HEK293 (cell line): ENCODE measurements around the gene PTCD1.

Source experiments
- BCL11A ChIP-seq: fragments of 450-650 bp; formaldehyde crosslinking; IDR thresholded peaks from 2 replicates; pipeline ENCODE4 v1.5.1; 2016; ENCODE audit warnings: low read depth, missing biosample characterization, missing genetic modification characterization
- EGR2 ChIP-seq: fragments of 450-650 bp; formaldehyde crosslinking; IDR thresholded peaks from 2 replicates; pipeline ENCODE4 v1.5.1; 2016; ENCODE audit warnings: low read depth, missing biosample characterization, missing genetic modification characterization
- GLIS1 ChIP-seq: fragments of 450-650 bp; formaldehyde crosslinking; IDR thresholded peaks from 2 replicates; pipeline ENCODE4 v1.5.1; 2016; ENCODE audit warnings: missing biosample characterization, missing genetic modification characterization
- HOXD13 ChIP-seq: sonication (generic); formaldehyde crosslinking; IDR thresholded peaks from 2 replicates; pipeline ENCODE4 v1.8.0; 2022; ENCODE audit warnings: missing genetic modification reagents, borderline replicate concordance
- PRDM1 ChIP-seq: fragments of 450-650 bp; formaldehyde crosslinking; IDR thresholded peaks from 2 replicates; pipeline ENCODE4; 2016; ENCODE audit warnings: missing biosample characterization, missing genetic modification characterization
- SP2 ChIP-seq: fragments of 450-650 bp; formaldehyde crosslinking; IDR thresholded peaks from 2 replicates; pipeline ENCODE4 v1.5.1; 2016; ENCODE audit warnings: missing biosample characterization, missing genetic modification characterization
- SP7 ChIP-seq: fragments of 450-650 bp; formaldehyde crosslinking; IDR thresholded peaks from 2 replicates; pipeline ENCODE4 v1.5.1; 2016; ENCODE audit warnings: missing biosample characterization, missing genetic modification characterization
- YY1 ChIP-seq: fragments of 450-650 bp; formaldehyde crosslinking; IDR thresholded peaks from 2 replicates; pipeline ENCODE4 v1.5.1; 2018; ENCODE audit warnings: missing biosample characterization, missing genetic modification characterization
- ZBTB17 ChIP-seq: fragments of 450-650 bp; formaldehyde crosslinking; IDR thresholded peaks from 2 replicates; pipeline ENCODE4 v1.5.1; 2016; ENCODE audit warnings: missing biosample characterization, missing genetic modification characterization
- ZBTB21 ChIP-seq: fragments of 450-650 bp; formaldehyde crosslinking; IDR thresholded peaks from 2 replicates; pipeline ENCODE4 v1.5.1; 2017; ENCODE audit warnings: missing biosample characterization, missing genetic modification characterization
- ZBTB48 ChIP-seq: fragments of 450-650 bp; formaldehyde crosslinking; IDR thresholded peaks from 2 replicates; pipeline ENCODE4 v1.5.1; 2016; ENCODE audit warnings: missing biosample characterization, missing genetic modification characterization
- ZBTB7A ChIP-seq: fragments of 450-650 bp; formaldehyde crosslinking; IDR thresholded peaks from 2 replicates; pipeline ENCODE4 v1.5.1; 2016; ENCODE audit warnings: low read depth, missing biosample characterization, missing genetic modification characterization
- ZBTB8A ChIP-seq: fragments of 450-650 bp; formaldehyde crosslinking; IDR thresholded peaks from 2 replicates; pipeline ENCODE4 v1.5.1; 2016; ENCODE audit warnings: missing biosample characterization, missing genetic modification characterization
- ZFP37 ChIP-seq: fragments of 450-650 bp; formaldehyde crosslinking; IDR thresholded peaks from 2 replicates; pipeline ENCODE4 v1.5.1; 2016; ENCODE audit warnings: missing biosample characterization, missing genetic modification characterization
- ZNF223 ChIP-seq: fragments of 450-650 bp; formaldehyde crosslinking; IDR thresholded peaks from 2 replicates; pipeline ENCODE4 v1.5.1; 2016; ENCODE audit warnings: missing biosample characterization, missing genetic modification characterization
- ZNF394 ChIP-seq: fragments of 450-650 bp; formaldehyde crosslinking; IDR thresholded peaks from 2 replicates; pipeline ENCODE4 v1.5.1; 2016; ENCODE audit warnings: missing biosample characterization, missing genetic modification characterization, mild to moderate bottlenecking, moderate library complexity, borderline replicate concordance
- ZNF433 ChIP-seq: fragments of 450-650 bp; formaldehyde crosslinking; IDR thresholded peaks from 2 replicates; pipeline ENCODE4 v1.5.1; 2016; ENCODE audit warnings: missing biosample characterization, missing genetic modification characterization, low read depth
- ZNF610 ChIP-seq: fragments of 450-650 bp; formaldehyde crosslinking; IDR thresholded peaks from 2 replicates; pipeline ENCODE4 v1.5.1; 2016; ENCODE audit warnings: missing biosample characterization, missing genetic modification characterization, borderline replicate concordance
- ZNF623 ChIP-seq: fragments of 450-650 bp; formaldehyde crosslinking; IDR thresholded peaks from 2 replicates; pipeline ENCODE4 v1.5.1; 2016; ENCODE audit warnings: missing biosample characterization, missing genetic modification characterization
- ZNF654 ChIP-seq: fragments of 450-650 bp; formaldehyde crosslinking; IDR thresholded peaks from 2 replicates; pipeline ENCODE4 v1.5.1; 2016; ENCODE audit warnings: low read depth, missing biosample characterization, missing genetic modification characterization
- ZNF707 ChIP-seq: fragments of 450-650 bp; formaldehyde crosslinking; IDR thresholded peaks from 2 replicates; pipeline ENCODE4 v1.5.1; 2016; ENCODE audit warnings: missing biosample characterization, missing genetic modification characterization
- ZNF768 ChIP-seq: fragments of 450-650 bp; formaldehyde crosslinking; IDR thresholded peaks from 2 replicates; pipeline ENCODE4 v1.5.1; 2018; ENCODE audit warnings: missing biosample characterization, mild to moderate bottlenecking, missing genetic modification characterization
- ZXDB ChIP-seq: fragments of 450-650 bp; formaldehyde crosslinking; IDR thresholded peaks from 2 replicates; pipeline ENCODE4 v1.5.1; 2016; ENCODE audit warnings: missing biosample characterization, missing genetic modification characterization
- TF ChIP-seq, protein P1 (sequence below): fragments of 450-650 bp; formaldehyde crosslinking; IDR thresholded peaks from 2 replicates; pipeline ENCODE4 v1.5.1; 2017; ENCODE audit warnings: missing biosample characterization, missing genetic modification characterization
- TF ChIP-seq, protein P2 (sequence below): fragments of 450-650 bp; formaldehyde crosslinking; conservative IDR thresholded peaks from 2 replicates; pipeline ENCODE4 v1.5.1; 2016; ENCODE audit warnings: low read depth, missing biosample characterization, missing genetic modification characterization
- TF ChIP-seq, protein P3 (sequence below): fragments of 450-650 bp; formaldehyde crosslinking; IDR thresholded peaks from 2 replicates; pipeline ENCODE4 v1.5.1; 2016; ENCODE audit warnings: missing biosample characterization, missing genetic modification characterization
- TF ChIP-seq, protein P4 (sequence below): fragments of 450-650 bp; formaldehyde crosslinking; IDR thresholded peaks from 2 replicates; pipeline ENCODE4 v1.5.1; 2016; ENCODE audit warnings: missing biosample characterization, missing genetic modification characterization
- TF ChIP-seq, protein P5 (sequence below): fragments of 450-650 bp; formaldehyde crosslinking; IDR thresholded peaks from 2 replicates; pipeline ENCODE4 v1.5.1; 2016; ENCODE audit warnings: missing biosample characterization, missing genetic modification characterization
- TF ChIP-seq, protein P6 (sequence below): fragments of 450-650 bp; formaldehyde crosslinking; IDR thresholded peaks from 2 replicates; pipeline ENCODE4 v1.5.1; 2016; ENCODE audit warnings: missing biosample characterization, missing genetic modification characterization, borderline replicate concordance

PTCD1 gene

DNA sequence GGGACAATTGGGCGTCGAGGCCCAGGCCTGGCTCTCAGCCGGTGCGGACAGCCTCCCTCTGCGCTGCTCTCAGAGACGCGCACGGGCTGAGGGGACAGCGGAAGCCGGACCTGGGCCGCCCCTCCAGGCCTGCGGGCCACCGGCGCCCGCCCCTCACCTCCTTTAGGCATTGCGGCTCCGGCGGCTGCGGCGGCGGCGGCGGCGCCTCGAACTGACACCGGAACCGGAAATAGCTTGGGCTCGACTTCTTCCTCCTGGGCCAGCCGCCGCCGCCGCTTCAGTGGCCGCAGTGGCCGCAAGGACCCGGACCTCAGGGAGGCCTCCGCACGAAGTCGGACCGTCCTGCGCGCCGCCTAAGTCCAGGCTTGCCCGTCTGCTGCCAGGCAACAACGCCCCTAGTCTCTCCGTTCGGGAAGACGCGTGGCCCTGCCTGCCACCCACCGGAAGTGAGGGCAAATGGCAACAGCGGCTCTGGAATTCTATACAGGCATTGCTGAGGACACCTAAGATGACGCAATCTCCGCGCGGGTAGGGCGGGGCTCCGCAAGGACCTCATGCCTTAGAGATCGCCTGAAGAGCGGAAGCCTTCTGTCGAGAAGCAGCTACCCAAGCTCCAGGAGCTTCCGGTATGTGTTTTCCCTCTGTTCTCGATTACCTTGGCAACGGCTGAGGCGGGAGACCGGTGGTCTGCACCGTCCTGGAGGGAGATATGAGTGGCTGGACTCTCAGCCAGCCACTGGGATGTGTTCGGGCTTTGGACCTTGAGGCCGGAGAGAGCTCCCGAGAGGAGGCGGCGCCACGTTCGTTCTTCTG, 30.0 kb downstream of the PTCD1 start, which contains the start of the genes BUD31 and PDAP1 (continued):
- TF ChIP-seq ZNF707 (tag by site-specific recombination), result no peak
- no peak for TF ChIP-seq ZBTB48 (tag by site-specific recombination)
- TF ChIP-seq, protein P1, sequence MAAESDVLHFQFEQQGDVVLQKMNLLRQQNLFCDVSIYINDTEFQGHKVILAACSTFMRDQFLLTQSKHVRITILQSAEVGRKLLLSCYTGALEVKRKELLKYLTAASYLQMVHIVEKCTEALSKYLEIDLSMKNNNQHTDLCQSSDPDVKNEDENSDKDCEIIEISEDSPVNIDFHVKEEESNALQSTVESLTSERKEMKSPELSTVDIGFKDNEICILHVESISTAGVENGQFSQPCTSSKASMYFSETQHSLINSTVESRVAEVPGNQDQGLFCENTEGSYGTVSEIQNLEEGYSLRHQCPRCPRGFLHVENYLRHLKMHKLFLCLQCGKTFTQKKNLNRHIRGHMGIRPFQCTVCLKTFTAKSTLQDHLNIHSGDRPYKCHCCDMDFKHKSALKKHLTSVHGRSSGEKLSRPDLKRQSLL (tag by site-specific recombination), result peak; percentile 57
- peak; percentile 44; the same call in 1 of the 2 replicates for TF ChIP-seq GLIS1
- TF ChIP-seq ZNF610, result peak; percentile 87
- TF ChIP-seq, protein P2, sequence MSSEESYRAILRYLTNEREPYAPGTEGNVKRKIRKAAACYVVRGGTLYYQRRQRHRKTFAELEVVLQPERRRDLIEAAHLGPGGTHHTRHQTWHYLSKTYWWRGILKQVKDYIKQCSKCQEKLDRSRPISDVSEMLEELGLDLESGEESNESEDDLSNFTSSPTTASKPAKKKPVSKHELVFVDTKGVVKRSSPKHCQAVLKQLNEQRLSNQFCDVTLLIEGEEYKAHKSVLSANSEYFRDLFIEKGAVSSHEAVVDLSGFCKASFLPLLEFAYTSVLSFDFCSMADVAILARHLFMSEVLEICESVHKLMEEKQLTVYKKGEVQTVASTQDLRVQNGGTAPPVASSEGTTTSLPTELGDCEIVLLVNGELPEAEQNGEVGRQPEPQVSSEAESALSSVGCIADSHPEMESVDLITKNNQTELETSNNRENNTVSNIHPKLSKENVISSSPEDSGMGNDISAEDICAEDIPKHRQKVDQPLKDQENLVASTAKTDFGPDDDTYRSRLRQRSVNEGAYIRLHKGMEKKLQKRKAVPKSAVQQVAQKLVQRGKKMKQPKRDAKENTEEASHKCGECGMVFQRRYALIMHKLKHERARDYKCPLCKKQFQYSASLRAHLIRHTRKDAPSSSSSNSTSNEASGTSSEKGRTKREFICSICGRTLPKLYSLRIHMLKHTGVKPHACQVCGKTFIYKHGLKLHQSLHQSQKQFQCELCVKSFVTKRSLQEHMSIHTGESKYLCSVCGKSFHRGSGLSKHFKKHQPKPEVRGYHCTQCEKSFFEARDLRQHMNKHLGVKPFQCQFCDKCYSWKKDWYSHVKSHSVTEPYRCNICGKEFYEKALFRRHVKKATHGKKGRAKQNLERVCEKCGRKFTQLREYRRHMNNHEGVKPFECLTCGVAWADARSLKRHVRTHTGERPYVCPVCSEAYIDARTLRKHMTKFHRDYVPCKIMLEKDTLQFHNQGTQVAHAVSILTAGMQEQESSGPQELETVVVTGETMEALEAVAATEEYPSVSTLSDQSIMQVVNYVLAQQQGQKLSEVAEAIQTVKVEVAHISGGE (tag by site-specific recombination), result peak; percentile 95
- TF ChIP-seq ZBTB8A, result peak; percentile 70; the same call in 1 of the 2 replicates
- TF ChIP-seq BCL11A (tag by site-specific recombination), result no peak
- TF ChIP-seq HOXD13 (CRISPR knock-in tag), result no peak
- no peak for TF ChIP-seq ZNF768 (tag by site-specific recombination)
- TF ChIP-seq ZBTB21 (tag by site-specific recombination), result peak; percentile 85
- TF ChIP-seq ZNF623 (tag by site-specific recombination), result no peak
- peak; percentile 62 for TF ChIP-seq YY1 (tag by site-specific recombination)
- peak; percentile 80 for TF ChIP-seq ZNF394 (tag by site-specific recombination)
- TF ChIP-seq, protein P3, sequence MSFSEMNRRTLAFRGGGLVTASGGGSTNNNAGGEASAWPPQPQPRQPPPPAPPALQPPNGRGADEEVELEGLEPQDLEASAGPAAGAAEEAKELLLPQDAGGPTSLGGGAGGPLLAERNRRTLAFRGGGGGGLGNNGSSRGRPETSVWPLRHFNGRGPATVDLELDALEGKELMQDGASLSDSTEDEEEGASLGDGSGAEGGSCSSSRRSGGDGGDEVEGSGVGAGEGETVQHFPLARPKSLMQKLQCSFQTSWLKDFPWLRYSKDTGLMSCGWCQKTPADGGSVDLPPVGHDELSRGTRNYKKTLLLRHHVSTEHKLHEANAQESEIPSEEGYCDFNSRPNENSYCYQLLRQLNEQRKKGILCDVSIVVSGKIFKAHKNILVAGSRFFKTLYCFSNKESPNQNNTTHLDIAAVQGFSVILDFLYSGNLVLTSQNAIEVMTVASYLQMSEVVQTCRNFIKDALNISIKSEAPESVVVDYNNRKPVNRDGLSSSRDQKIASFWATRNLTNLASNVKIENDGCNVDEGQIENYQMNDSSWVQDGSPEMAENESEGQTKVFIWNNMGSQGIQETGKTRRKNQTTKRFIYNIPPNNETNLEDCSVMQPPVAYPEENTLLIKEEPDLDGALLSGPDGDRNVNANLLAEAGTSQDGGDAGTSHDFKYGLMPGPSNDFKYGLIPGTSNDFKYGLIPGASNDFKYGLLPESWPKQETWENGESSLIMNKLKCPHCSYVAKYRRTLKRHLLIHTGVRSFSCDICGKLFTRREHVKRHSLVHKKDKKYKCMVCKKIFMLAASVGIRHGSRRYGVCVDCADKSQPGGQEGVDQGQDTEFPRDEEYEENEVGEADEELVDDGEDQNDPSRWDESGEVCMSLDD (tag by site-specific recombination), result no peak
- TF ChIP-seq ZFP37 (tag by site-specific recombination), result no peak
- no peak for TF ChIP-seq EGR2 (tag by site-specific recombination)
- TF ChIP-seq ZXDB, result peak; percentile 91
- TF ChIP-seq ZBTB7A (tag by site-specific recombination), result no peak
- TF ChIP-seq, protein P4, sequence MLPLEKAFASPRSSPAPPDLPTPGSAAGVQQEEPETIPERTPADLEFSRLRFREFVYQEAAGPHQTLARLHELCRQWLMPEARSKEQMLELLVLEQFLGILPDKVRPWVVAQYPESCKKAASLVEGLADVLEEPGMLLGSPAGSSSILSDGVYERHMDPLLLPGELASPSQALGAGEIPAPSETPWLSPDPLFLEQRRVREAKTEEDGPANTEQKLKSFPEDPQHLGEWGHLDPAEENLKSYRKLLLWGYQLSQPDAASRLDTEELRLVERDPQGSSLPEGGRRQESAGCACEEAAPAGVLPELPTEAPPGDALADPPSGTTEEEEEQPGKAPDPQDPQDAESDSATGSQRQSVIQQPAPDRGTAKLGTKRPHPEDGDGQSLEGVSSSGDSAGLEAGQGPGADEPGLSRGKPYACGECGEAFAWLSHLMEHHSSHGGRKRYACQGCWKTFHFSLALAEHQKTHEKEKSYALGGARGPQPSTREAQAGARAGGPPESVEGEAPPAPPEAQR (tag by site-specific recombination), result peak; percentile 91
- TF ChIP-seq ZNF433, result no peak
- no peak for TF ChIP-seq ZNF223 (tag by site-specific recombination)
- TF ChIP-seq ZBTB17 (tag by site-specific recombination), result peak; percentile 92
- no peak for TF ChIP-seq ZNF654 (tag by site-specific recombination)
- peak; percentile 85 for TF ChIP-seq SP2
- TF ChIP-seq, protein P5, sequence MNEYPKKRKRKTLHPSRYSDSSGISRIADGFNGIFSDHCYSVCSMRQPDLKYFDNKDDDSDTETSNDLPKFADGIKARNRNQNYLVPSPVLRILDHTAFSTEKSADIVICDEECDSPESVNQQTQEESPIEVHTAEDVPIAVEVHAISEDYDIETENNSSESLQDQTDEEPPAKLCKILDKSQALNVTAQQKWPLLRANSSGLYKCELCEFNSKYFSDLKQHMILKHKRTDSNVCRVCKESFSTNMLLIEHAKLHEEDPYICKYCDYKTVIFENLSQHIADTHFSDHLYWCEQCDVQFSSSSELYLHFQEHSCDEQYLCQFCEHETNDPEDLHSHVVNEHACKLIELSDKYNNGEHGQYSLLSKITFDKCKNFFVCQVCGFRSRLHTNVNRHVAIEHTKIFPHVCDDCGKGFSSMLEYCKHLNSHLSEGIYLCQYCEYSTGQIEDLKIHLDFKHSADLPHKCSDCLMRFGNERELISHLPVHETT, result peak; percentile 91
- TF ChIP-seq SP7 (tag by site-specific recombination), result peak; percentile 90
- no peak for TF ChIP-seq PRDM1 (tag by site-specific recombination)
- TF ChIP-seq, protein P6, sequence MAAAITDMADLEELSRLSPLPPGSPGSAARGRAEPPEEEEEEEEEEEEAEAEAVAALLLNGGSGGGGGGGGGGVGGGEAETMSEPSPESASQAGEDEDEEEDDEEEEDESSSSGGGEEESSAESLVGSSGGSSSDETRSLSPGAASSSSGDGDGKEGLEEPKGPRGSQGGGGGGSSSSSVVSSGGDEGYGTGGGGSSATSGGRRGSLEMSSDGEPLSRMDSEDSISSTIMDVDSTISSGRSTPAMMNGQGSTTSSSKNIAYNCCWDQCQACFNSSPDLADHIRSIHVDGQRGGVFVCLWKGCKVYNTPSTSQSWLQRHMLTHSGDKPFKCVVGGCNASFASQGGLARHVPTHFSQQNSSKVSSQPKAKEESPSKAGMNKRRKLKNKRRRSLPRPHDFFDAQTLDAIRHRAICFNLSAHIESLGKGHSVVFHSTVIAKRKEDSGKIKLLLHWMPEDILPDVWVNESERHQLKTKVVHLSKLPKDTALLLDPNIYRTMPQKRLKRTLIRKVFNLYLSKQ (tag by site-specific recombination), result no peak
